ENCODE data around the gene EFS. TPM values are rescaled to one million over a fixed set of nuclear protein-coding genes. Genes with fewer than 3 reads are reported as not detected.

Gene EFS
- total RNA-seq, 2 donors from 2014 or later = 69.9 to 96.4 TPM

GRCh38 chr14:23384364-23385080 is 19.6 kb upstream of the EFS start:
- H3K4me3 ChIP-seq (ENCODE audit: low read length) = no peak overlapping the region
- no peak overlapping the region for H3K9ac ChIP-seq (ENCODE audit: extremely low read depth, low read length, poor library complexity, severe bottlenecking)
- no peaks in the 10 kb centered on the region for H3K27me3 ChIP-seq (ENCODE audit: control insufficient read depth, insufficient read depth, low read length, poor library complexity, severe bottlenecking)
- H3K4me3 Mint-ChIP-seq = no peak overlapping the region
- no peaks in the 10 kb centered on the region for H3K36me3 Mint-ChIP-seq (ENCODE audit: low read depth)
- no peak overlapping the region for H3K27ac ChIP-seq (ENCODE audit: low read depth, low read length)
- DNase-seq = no peak
- no peak for TF ChIP-seq CTCF (conservative IDR thresholded peaks at IDR 0.05)
- no peaks in the 10 kb centered on the region for H3K9me3 Mint-ChIP-seq
- H3K36me3 ChIP-seq (ENCODE audit: control insufficient read depth, insufficient read depth, low read length) = no peaks in the 10 kb centered on the region
- H3K27ac Mint-ChIP-seq = no peak overlapping the region
- no peaks in the 10 kb centered on the region for H3K9me3 ChIP-seq (ENCODE audit: control insufficient read depth, low read length)
- H3K27me3 Mint-ChIP-seq (ENCODE audit: insufficient read depth) = peaks cover 38% of the 10 kb centered on the region
- WGBS, 2 experiments (ENCODE audit: insufficient coverage in 1 of 2, insufficient read length in 1 of 2) = 93 to 98% methylated on average over 17 to 29 of the region's 29 CpGs
- no peaks in the 10 kb centered on the region for H3K4me1 Mint-ChIP-seq
- H3K4me1 ChIP-seq (ENCODE audit: control insufficient read depth, insufficient read depth, low read length) = no peaks in the 10 kb centered on the region

GRCh38 chr14:23382731-23383440 is 17.9 kb upstream of the EFS start:
- Histone ChIP-seq H3K27me3 (ENCODE audit: control insufficient read depth, insufficient read depth, low read length, poor library complexity, severe bottlenecking) (no peaks in the 10 kb centered on the region), H3K9ac (ENCODE audit: extremely low read depth, low read length, poor library complexity, severe bottlenecking) (no peak overlapping the region), H3K36me3 (ENCODE audit: control insufficient read depth, insufficient read depth, low read length) (no peaks in the 10 kb centered on the region), H3K9me3 (ENCODE audit: control insufficient read depth, low read length) (no peaks in the 10 kb centered on the region), H3K4me3 (ENCODE audit: low read length) (no peak overlapping the region), H3K4me1 (ENCODE audit: control insufficient read depth, insufficient read depth, low read length) (no peaks in the 10 kb centered on the region), H3K27ac (ENCODE audit: low read depth, low read length) (no peak overlapping the region)
- TF ChIP-seq CTCF (conservative IDR thresholded peaks at IDR 0.05) = no peak
- peak overlapping the region; percentile 6 for H3K27ac Mint-ChIP-seq
- H3K4me1 Mint-ChIP-seq = no peaks in the 10 kb centered on the region
- no peaks in the 10 kb centered on the region for H3K36me3 Mint-ChIP-seq (ENCODE audit: low read depth)
- H3K4me3 Mint-ChIP-seq = no peak overlapping the region
- peaks cover 40% of the 10 kb centered on the region for H3K27me3 Mint-ChIP-seq (ENCODE audit: insufficient read depth)
- DNase-seq = no peak
- WGBS, 2 experiments (ENCODE audit: insufficient coverage in 1 of 2, insufficient read length in 1 of 2) = 90 to 93% methylated on average over 2 to 9 of the region's 10 CpGs
- H3K9me3 Mint-ChIP-seq = no peaks in the 10 kb centered on the region

GRCh38 chr14:23382276-23382675 is 17.3 kb upstream of the EFS start:
- Mint-ChIP-seq H3K36me3 (ENCODE audit: low read depth) (no peaks in the 10 kb centered on the region), H3K9me3 (no peaks in the 10 kb centered on the region), H3K27me3 (ENCODE audit: insufficient read depth) (peaks cover 44% of the 10 kb centered on the region), H3K4me3 (no peak overlapping the region), H3K4me1 (no peaks in the 10 kb centered on the region), H3K27ac (no peak overlapping the region)
- no peak for TF ChIP-seq CTCF (conservative IDR thresholded peaks at IDR 0.05)
- H3K4me1 ChIP-seq (ENCODE audit: control insufficient read depth, insufficient read depth, low read length) = no peaks in the 10 kb centered on the region
- no peaks in the 10 kb centered on the region for H3K27me3 ChIP-seq (ENCODE audit: control insufficient read depth, insufficient read depth, low read length, poor library complexity, severe bottlenecking)
- DNase-seq = no peak
- no peak overlapping the region for H3K9ac ChIP-seq (ENCODE audit: extremely low read depth, low read length, poor library complexity, severe bottlenecking)
- H3K4me3 ChIP-seq (ENCODE audit: low read length) = no peak overlapping the region
- WGBS, 2 experiments (ENCODE audit: insufficient coverage in 1 of 2, insufficient read length in 1 of 2) = 94 to 100% methylated on average over 3 to 6 of the region's 6 CpGs
- no peaks in the 10 kb centered on the region for H3K9me3 ChIP-seq (ENCODE audit: control insufficient read depth, low read length)
- no peaks in the 10 kb centered on the region for H3K36me3 ChIP-seq (ENCODE audit: control insufficient read depth, insufficient read depth, low read length)
- no peak overlapping the region for H3K27ac ChIP-seq (ENCODE audit: low read depth, low read length)
